A549 (cell line): ENCODE data around the gene ASPSCR1.

Experiments
- CHD2 ChIP-seq: fragments of 150-350 bp; IDR thresholded peaks from 2 replicates; pipeline ENCODE4 v1.6.1; 2014; ENCODE audit warnings: low read length; ENCODE audit not compliant: partially characterized antibody
- EHMT2 ChIP-seq: fragments of 200-600 bp; sonication (generic); IDR thresholded peaks from 2 replicates; pipeline ENCODE4 v1.6.1; 2016; ENCODE audit warnings: antibody characterized with exemption, low read depth, mild to moderate bottlenecking, moderate library complexity
- ELK1 ChIP-seq: fragments of 150-350 bp; IDR thresholded peaks from 2 replicates; pipeline ENCODE4 v1.6.1; 2014; ENCODE audit warnings: low read depth, mild to moderate bottlenecking, low read length
- ESRRA ChIP-seq: fragments of 150-350 bp; IDR thresholded peaks from 2 replicates; pipeline ENCODE4 v1.6.1; 2014; ENCODE audit warnings: mild to moderate bottlenecking, low read length, borderline replicate concordance
- HDAC2 ChIP-seq: fragments of 200-600 bp; sonication (generic); IDR thresholded peaks from 2 replicates; pipeline ENCODE4 v1.6.1; 2016
- MAX ChIP-seq: IDR thresholded peaks from 2 replicates; pipeline ENCODE4 v1.6.1; 2012
- SMC3 ChIP-seq: fragments of >200 bp; sonication (Bioruptor Twin); formaldehyde crosslinking; IDR thresholded peaks from 3 replicates; pipeline ENCODE4 v1.6.1; 2018; ENCODE audit warnings: inconsistent platforms
- ZFP36 ChIP-seq: fragments of 450-650 bp; IDR thresholded peaks from 2 replicates; pipeline ENCODE4 v1.6.1; 2014; ENCODE audit warnings: borderline replicate concordance; ENCODE audit not compliant: partially characterized antibody
- TF ChIP-seq, protein P1 (sequence below): fragments of >200 bp; sonication (Bioruptor Twin); formaldehyde crosslinking; IDR thresholded peaks from 3 replicates; pipeline ENCODE4 v1.5.1; 2016
- TF ChIP-seq, protein P2 (sequence below): fragments of 200-600 bp; sonication (generic); IDR thresholded peaks from 2 replicates; pipeline ENCODE4 v1.6.1; 2016; ENCODE audit warnings: antibody characterized with exemption, mild to moderate bottlenecking, moderate library complexity

- TF ChIP-seq ZFP36 (no peak), ESRRA (no peak), MAX (no peak), CHD2 (no peak), SMC3 (no peak), ELK1 (no peak), HDAC2 (no peak), EHMT2 (no peak)
- TF ChIP-seq, protein P1, sequence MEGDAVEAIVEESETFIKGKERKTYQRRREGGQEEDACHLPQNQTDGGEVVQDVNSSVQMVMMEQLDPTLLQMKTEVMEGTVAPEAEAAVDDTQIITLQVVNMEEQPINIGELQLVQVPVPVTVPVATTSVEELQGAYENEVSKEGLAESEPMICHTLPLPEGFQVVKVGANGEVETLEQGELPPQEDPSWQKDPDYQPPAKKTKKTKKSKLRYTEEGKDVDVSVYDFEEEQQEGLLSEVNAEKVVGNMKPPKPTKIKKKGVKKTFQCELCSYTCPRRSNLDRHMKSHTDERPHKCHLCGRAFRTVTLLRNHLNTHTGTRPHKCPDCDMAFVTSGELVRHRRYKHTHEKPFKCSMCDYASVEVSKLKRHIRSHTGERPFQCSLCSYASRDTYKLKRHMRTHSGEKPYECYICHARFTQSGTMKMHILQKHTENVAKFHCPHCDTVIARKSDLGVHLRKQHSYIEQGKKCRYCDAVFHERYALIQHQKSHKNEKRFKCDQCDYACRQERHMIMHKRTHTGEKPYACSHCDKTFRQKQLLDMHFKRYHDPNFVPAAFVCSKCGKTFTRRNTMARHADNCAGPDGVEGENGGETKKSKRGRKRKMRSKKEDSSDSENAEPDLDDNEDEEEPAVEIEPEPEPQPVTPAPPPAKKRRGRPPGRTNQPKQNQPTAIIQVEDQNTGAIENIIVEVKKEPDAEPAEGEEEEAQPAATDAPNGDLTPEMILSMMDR, result no peak
- TF ChIP-seq, protein P2, sequence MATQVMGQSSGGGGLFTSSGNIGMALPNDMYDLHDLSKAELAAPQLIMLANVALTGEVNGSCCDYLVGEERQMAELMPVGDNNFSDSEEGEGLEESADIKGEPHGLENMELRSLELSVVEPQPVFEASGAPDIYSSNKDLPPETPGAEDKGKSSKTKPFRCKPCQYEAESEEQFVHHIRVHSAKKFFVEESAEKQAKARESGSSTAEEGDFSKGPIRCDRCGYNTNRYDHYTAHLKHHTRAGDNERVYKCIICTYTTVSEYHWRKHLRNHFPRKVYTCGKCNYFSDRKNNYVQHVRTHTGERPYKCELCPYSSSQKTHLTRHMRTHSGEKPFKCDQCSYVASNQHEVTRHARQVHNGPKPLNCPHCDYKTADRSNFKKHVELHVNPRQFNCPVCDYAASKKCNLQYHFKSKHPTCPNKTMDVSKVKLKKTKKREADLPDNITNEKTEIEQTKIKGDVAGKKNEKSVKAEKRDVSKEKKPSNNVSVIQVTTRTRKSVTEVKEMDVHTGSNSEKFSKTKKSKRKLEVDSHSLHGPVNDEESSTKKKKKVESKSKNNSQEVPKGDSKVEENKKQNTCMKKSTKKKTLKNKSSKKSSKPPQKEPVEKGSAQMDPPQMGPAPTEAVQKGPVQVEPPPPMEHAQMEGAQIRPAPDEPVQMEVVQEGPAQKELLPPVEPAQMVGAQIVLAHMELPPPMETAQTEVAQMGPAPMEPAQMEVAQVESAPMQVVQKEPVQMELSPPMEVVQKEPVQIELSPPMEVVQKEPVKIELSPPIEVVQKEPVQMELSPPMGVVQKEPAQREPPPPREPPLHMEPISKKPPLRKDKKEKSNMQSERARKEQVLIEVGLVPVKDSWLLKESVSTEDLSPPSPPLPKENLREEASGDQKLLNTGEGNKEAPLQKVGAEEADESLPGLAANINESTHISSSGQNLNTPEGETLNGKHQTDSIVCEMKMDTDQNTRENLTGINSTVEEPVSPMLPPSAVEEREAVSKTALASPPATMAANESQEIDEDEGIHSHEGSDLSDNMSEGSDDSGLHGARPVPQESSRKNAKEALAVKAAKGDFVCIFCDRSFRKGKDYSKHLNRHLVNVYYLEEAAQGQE, result no peak
Observed at GRCh38 chr17:81998691-81999438, 21.4 kb downstream of the ASPSCR1 start.
